DMS79 (cell line): ENCODE measurements around the gene GNPTG.
A peak's percentile ranks its signal among the peaks of the same experiment; 100 is the strongest.

ENCODE experiments used
- DNase-seq: peaks from one replicate; lab custom pipeline; 2025; lab: John Stamatoyannopoulos, UW

Gene GNPTG

GRCh38 chr16:1351582-1352362 is at the start of gene GNPTG, which contains the start of gene TSR3:
Gene GNPTG (plus strand): TSS chr16:1351931. CDS start chr16:1351966, 35 bp downstream.
Gene TSR3 (minus strand): TSS chr16:1351878. CDS start chr16:1351804, 74 bp downstream.
- peak; percentile 36 for DNase-seq

GRCh38 chr16:1305823-1306222 is 45.9 kb upstream of the GNPTG start:
- DNase-seq, result no peak

- no peak for DNase-seq
These were observed 45.4 kb upstream of the GNPTG start for GRCh38 chr16:1306334-1306733.

GRCh38 chr16:1308036-1308976 is 43.4 kb upstream of the GNPTG start:
- no peak for DNase-seq

GRCh38 chr16:1308977-1309885 is 42.5 kb upstream of the GNPTG start, which contains the start of gene UBE2I:
Gene UBE2I (plus strand): TSS chr16:1309636. CDS start chr16:1314031, 4,395 bp downstream.
- peak; percentile 90 for DNase-seq

- DNase-seq, result no peak
These were observed 41.6 kb upstream of the GNPTG start for GRCh38 chr16:1309888-1310831.

GRCh38 chr16:1310832-1311200 is 40.9 kb upstream of the GNPTG start:
- DNase-seq, result no peak

- no peak for DNase-seq
These were observed 40.5 kb upstream of the GNPTG start for GRCh38 chr16:1311212-1311737.

- DNase-seq, result no peak
These were observed 39.8 kb upstream of the GNPTG start for GRCh38 chr16:1311738-1312466.

- no peak for DNase-seq
These were observed 39.3 kb upstream of the GNPTG start for GRCh38 chr16:1312467-1312816.

- no peak for DNase-seq
These were observed 38.8 kb upstream of the GNPTG start for GRCh38 chr16:1312903-1313302.

GRCh38 chr16:1313721-1314369 is 37.9 kb upstream of the GNPTG start:
- DNase-seq, result no peak

GRCh38 chr16:1314399-1315068 is 37.2 kb upstream of the GNPTG start:
- no peak for DNase-seq

GRCh38 chr16:1315081-1316032 is 36.4 kb upstream of the GNPTG start:
- DNase-seq, result no peak

GRCh38 chr16:1316033-1316405 is 35.7 kb upstream of the GNPTG start:
- DNase-seq, result no peak

GRCh38 chr16:1317479-1318267 is 34.1 kb upstream of the GNPTG start:
- no peak for DNase-seq

- DNase-seq, result no peak
These were observed 33.5 kb upstream of the GNPTG start for GRCh38 chr16:1318268-1318545.
